Testis (tissue), 2 donors: ENCODE measurements around the gene MPV17.

Source experiments
- POLR2A ChIP-seq: fragments of 450-650 bp; IDR thresholded peaks from one replicate; pipeline ENCODE4 v1.6.1; 2017; ENCODE audit warnings: antibody characterized with exemption, mild to moderate bottlenecking, moderate library complexity
- TF ChIP-seq, protein P1 (sequence below), 3 experiments: fragments of 450-650 bp in 2 of 3; fragments of 200-600 bp in 1 of 3; sonication (generic) in 1 of 3; IDR thresholded peaks; one replicate each; pipeline ENCODE4 v1.5.1; 2016 to 2019; ENCODE audit warnings: antibody characterized with exemption in 3 of 3, mild to moderate bottlenecking in 2 of 3, moderate library complexity in 1 of 3

DNA sequence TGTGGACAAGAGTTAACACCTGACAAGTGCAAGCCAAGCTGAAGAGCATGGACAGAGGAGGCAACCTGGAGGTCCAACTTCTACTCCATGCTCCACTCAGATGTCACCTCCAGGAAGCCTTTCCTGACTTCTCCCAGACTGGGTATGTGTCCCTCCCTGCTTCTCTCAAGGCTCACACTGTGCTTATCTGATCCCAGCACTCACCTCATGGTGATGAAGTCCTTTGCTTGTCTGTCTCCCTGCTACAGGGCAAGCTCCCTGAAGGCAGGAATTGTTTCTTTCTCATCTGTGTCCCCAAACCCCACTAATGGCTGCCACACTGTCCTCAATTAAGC lies 57.4 kb downstream of the MPV17 start:
- TF ChIP-seq POLR2A, result no peak
- TF ChIP-seq, protein P1, sequence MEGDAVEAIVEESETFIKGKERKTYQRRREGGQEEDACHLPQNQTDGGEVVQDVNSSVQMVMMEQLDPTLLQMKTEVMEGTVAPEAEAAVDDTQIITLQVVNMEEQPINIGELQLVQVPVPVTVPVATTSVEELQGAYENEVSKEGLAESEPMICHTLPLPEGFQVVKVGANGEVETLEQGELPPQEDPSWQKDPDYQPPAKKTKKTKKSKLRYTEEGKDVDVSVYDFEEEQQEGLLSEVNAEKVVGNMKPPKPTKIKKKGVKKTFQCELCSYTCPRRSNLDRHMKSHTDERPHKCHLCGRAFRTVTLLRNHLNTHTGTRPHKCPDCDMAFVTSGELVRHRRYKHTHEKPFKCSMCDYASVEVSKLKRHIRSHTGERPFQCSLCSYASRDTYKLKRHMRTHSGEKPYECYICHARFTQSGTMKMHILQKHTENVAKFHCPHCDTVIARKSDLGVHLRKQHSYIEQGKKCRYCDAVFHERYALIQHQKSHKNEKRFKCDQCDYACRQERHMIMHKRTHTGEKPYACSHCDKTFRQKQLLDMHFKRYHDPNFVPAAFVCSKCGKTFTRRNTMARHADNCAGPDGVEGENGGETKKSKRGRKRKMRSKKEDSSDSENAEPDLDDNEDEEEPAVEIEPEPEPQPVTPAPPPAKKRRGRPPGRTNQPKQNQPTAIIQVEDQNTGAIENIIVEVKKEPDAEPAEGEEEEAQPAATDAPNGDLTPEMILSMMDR (IDR thresholded peaks at IDR 0.05), result no peak
